ENCODE data around the gene FGGY. TPM values are rescaled to one million over a fixed set of nuclear protein-coding genes. Genes with fewer than 3 reads are reported as not detected.

Gene FGGY
- total and polyA plus RNA-seq, 4 donors, result 16.0 to 67.0 (median 43.4) TPM

DNA sequence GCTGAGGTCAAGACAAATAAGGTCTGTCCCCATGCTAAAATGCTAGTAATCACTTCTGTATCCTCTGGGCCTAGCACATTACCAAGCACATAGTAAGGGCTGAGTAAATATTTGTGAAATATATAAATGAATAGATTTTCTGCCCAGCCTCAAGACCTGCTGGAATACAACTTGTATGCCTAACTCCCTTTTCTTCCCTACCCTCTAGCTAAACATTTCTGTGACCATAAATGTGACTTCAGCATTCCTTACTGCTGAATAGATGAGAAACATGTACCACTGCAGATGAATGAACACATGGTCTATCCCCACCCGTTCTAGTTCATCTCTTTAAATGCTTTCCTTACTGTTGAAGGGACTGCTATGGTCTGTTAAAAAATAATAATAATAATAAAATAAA is 308.9 kb downstream of the FGGY start:
- TF ChIP-seq, protein P1, sequence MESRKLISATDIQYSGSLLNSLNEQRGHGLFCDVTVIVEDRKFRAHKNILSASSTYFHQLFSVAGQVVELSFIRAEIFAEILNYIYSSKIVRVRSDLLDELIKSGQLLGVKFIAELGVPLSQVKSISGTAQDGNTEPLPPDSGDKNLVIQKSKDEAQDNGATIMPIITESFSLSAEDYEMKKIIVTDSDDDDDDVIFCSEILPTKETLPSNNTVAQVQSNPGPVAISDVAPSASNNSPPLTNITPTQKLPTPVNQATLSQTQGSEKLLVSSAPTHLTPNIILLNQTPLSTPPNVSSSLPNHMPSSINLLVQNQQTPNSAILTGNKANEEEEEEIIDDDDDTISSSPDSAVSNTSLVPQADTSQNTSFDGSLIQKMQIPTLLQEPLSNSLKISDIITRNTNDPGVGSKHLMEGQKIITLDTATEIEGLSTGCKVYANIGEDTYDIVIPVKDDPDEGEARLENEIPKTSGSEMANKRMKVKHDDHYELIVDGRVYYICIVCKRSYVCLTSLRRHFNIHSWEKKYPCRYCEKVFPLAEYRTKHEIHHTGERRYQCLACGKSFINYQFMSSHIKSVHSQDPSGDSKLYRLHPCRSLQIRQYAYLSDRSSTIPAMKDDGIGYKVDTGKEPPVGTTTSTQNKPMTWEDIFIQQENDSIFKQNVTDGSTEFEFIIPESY (IDR thresholded peaks at IDR 0.05), result no peak
- TF ChIP-seq GABPA (IDR thresholded peaks at IDR 0.05 in 1 of 2, conservative IDR thresholded peaks at IDR 0.05 in 1 of 2), result no peak
- TF ChIP-seq NR2F2 (IDR thresholded peaks at IDR 0.05), result no peak
- TF ChIP-seq RAD21 (IDR thresholded peaks at IDR 0.05), result no peak
- TF ChIP-seq TAF1 (conservative IDR thresholded peaks at IDR 0.05), result no peak
- TF ChIP-seq FOXA2 (IDR thresholded peaks at IDR 0.05), result no peak
- no peak for TF ChIP-seq JUND (IDR thresholded peaks at IDR 0.05)
- no peak for TF ChIP-seq CTCF (IDR thresholded peaks at IDR 0.05; ENCODE audit: low read depth, low read length, missing input control)
- TF ChIP-seq HNF4G (IDR thresholded peaks at IDR 0.05), result no peak
- no peak for TF ChIP-seq FOXA1 (IDR thresholded peaks at IDR 0.05)
- no peak for TF ChIP-seq EGR1 (IDR thresholded peaks at IDR 0.05; ENCODE audit: low read depth in 2 of 2)
- no peak for TF ChIP-seq HNF4A (conservative IDR thresholded peaks at IDR 0.05)
- TF ChIP-seq, protein P2, sequence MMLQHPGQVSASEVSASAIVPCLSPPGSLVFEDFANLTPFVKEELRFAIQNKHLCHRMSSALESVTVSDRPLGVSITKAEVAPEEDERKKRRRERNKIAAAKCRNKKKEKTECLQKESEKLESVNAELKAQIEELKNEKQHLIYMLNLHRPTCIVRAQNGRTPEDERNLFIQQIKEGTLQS (IDR thresholded peaks at IDR 0.05), result no peak
- no peak for TF ChIP-seq RXRA (IDR thresholded peaks at IDR 0.05)
- no peak for DNase-seq (ENCODE audit: low spot score)
- peaks cover 4 to 29% (median 27%) of the 10 kb centered on the region in 4 donors for H3K36me3 ChIP-seq (ENCODE audit: control insufficient read depth in 4 of 4, insufficient read depth in 3 of 4, low read depth in 1 of 4, low read length in 3 of 4)
- 0% methylated on average over 1 of the region's 1 CpG for WGBS
- H3K27ac ChIP-seq (ENCODE audit: low read depth in 1 of 2, low read length in 2 of 2), result no peak overlapping the region
- H3K4me3 ChIP-seq (ENCODE audit: low read depth in 1 of 3, low read length in 3 of 3), result no peak overlapping the region
- H3K4me1 ChIP-seq (ENCODE audit: control insufficient read depth in 4 of 4, insufficient read depth in 4 of 4, low read length in 3 of 4), result no peaks in the 10 kb centered on the region
- no peaks in the 10 kb centered on the region for H3K27me3 ChIP-seq (ENCODE audit: control insufficient read depth in 4 of 4, insufficient read depth in 4 of 4, low read length in 3 of 4)
- H3K9me3 ChIP-seq (ENCODE audit: control insufficient read depth in 4 of 4, low read length in 3 of 4), result no peaks in the 10 kb centered on the region
- H3K9ac ChIP-seq (ENCODE audit: low read depth in 1 of 2, low read length in 2 of 2), result no peak overlapping the region

DNA sequence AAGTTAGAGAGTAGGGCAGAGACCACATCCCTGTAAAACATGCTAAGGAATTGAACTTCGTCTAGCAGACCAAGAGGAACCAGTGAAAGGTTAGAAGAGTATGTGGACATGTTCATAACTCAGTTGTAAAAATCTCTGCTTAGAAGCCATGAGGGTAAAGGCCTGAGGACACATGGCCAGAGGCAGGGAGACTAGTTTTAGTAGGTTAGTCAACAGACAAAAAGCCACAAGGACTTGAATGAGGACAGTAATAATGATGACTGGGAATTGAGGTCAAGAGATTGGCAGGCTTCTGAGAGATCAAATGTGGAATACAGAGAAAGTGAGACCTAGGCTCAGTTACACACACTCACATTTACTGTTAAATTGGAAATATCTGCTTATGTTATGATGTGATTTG is 312.4 kb downstream of the FGGY start:
- TF ChIP-seq HNF4A (conservative IDR thresholded peaks at IDR 0.05), result no peak
- no peak for TF ChIP-seq HNF4G (IDR thresholded peaks at IDR 0.05)
- TF ChIP-seq, protein P1 (IDR thresholded peaks at IDR 0.05), result no peak
- TF ChIP-seq SP1 (IDR thresholded peaks at IDR 0.05), result no peak
- TF ChIP-seq FOXA1 (IDR thresholded peaks at IDR 0.05), result no peak
- no peak for TF ChIP-seq RXRA (IDR thresholded peaks at IDR 0.05)
- no peak for TF ChIP-seq YY1 (IDR thresholded peaks at IDR 0.05)
- no peak for TF ChIP-seq TAF1 (conservative IDR thresholded peaks at IDR 0.05)
- no peak for TF ChIP-seq CTCF (IDR thresholded peaks at IDR 0.05; ENCODE audit: low read depth, low read length, missing input control)
- no peak for TF ChIP-seq GABPA (IDR thresholded peaks at IDR 0.05 in 1 of 2, conservative IDR thresholded peaks at IDR 0.05 in 1 of 2)
- no peak for TF ChIP-seq MAX (IDR thresholded peaks at IDR 0.05)
- TF ChIP-seq, protein P2 (IDR thresholded peaks at IDR 0.05), result no peak
- no peak for TF ChIP-seq REST (IDR thresholded peaks at IDR 0.05)
- no peak overlapping the region for H3K4me3 ChIP-seq (ENCODE audit: low read depth in 1 of 3, low read length in 3 of 3)
- no peaks in the 10 kb centered on the region for H3K9me3 ChIP-seq (ENCODE audit: control insufficient read depth in 4 of 4, low read length in 3 of 4)
- peaks cover 4 to 30% (median 30%) of the 10 kb centered on the region in 4 donors for H3K36me3 ChIP-seq (ENCODE audit: control insufficient read depth in 4 of 4, insufficient read depth in 3 of 4, low read depth in 1 of 4, low read length in 3 of 4)
- no peak for DNase-seq (ENCODE audit: low spot score)
- H3K9ac ChIP-seq (ENCODE audit: low read depth in 1 of 2, low read length in 2 of 2), result no peak overlapping the region
- H3K27ac ChIP-seq (ENCODE audit: low read depth in 1 of 2, low read length in 2 of 2), result no peak overlapping the region
- no peaks in the 10 kb centered on the region for H3K27me3 ChIP-seq (ENCODE audit: control insufficient read depth in 4 of 4, insufficient read depth in 4 of 4, low read length in 3 of 4)
- WGBS, result 93% methylated on average over 1 of the region's 1 CpG
- H3K4me1 ChIP-seq (ENCODE audit: control insufficient read depth in 4 of 4, insufficient read depth in 4 of 4, low read length in 3 of 4), result no peaks in the 10 kb centered on the region

Measured in liver (tissue), 9 donors.